ENCODE results near the gene FAM200A. TPM values are rescaled to one million over a fixed set of nuclear protein-coding genes. Genes with fewer than 3 reads are reported as not detected.
"Not testable (repeated sequence)": the region's sequence is repeated elsewhere in the genome, so short reads cannot be mapped to it uniquely, and the experiment has no call there.

The FAM200A gene
- total RNA-seq (2014; rRNA removed; shearing (Covaris generic)): 6.0 and 8.9 TPM in 2 replicates
- 9.7 and 11.4 TPM in 2 replicates for polyA plus RNA-seq (2015; cell fraction: cytosol; rRNA removed)
- polyA plus RNA-seq (2015; cell fraction: nucleus; rRNA removed): 7.5 and 9.5 TPM in 2 replicates

DNA sequence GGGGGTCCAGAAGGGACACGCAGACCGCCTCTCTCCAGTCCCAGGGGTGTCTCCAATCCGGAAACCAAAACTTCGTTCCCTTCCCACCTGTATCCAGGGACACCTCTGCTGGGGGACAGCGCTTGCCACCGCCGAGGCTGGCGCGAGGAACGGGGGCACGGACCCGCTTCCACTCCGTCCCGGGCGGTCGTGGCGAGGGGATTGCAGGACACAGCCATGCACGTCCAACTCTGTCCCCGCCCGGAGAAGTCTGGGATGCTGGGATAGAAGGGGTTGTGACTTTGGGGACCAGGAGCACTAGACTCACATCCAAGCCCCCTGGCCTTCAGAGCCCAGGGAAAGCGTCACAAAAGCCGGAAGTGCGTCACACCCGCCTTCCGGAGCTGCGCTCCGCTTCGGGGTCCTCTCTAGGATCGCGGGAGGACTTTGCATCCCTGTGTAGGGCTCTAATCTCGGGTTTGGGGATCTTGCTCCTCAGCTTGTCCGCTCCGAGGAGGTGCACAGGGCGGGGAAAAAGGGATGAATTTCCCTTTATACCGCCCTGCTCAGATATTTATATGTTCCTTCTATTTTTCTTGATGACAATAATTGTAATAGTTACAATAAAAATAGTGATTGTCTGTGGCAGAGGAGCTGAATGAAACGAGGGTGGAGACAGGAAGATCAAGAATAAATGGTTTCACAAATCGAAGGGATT is at the start of gene FAM200A:
TSS of gene FAM200A (minus strand) at position 348 of the 697 bp plus-strand sequence. CDS start 3,707 bp downstream, outside the sequence.
- peak; percentile 83 for DNase-seq (ENCODE audit: low read depth)

DNA sequence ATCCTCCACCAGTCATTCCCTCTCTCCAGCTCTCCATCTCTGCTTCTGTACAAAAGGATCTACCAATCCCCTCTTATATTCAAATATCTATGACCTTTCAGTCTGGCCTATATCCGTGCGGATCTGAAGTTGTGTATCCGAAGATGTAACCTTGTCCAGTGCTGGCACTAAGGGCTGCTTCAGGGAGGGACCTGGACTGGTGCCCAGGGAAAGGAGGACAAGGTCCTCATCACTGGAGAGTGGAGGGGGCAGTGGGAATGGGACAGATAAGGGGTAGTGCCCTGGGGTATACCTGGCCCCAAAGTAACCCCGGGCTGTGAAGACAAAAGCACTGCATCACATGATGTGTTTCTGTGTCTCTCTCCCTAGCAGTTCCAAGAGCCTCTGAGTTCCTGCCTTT is 47.9 kb upstream of the FAM200A start:
- DNase-seq (ENCODE audit: low read depth): no peak

DNA sequence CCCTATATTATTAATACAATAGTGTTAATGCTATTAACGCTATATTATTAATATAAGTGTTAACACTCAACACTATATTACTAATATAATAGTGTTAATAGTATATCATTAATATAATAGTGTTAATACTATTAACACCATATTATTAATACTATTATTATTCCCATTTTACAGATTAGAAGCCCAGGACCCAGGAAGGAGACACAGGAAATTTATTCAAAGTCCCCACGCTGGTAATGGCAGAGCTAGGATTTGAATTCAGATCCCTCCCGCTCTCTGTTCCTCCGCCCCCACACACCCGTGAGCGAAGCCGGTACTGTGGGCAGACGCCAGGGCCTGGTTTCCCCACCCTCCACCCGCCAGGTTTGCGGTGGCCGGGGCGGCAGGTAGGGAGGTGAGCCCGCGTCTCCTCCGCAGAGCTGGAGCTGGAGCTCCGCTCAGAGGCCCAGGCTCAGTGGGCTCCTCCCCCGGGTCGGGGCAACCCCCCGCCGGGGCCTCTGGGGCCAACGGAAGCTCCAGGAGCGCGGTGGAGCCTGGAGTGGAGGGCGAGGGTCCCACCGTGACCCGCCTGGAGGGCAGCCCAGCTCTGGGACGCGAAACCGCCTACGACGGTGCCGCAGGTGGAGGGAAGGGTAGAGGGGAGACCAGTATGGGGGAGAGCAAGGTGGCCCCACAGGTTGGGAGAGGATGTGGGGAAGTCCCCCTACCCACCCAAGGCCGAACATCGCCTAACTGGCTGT is 46.0 kb upstream of the FAM200A start, which contains the start of gene TMEM225B:
TSS of gene TMEM225B (plus strand) at position 506 of the 740 bp plus-strand sequence. CDS start 6,122 bp downstream, outside the sequence.
- no peak for DNase-seq (ENCODE audit: low read depth)

DNA sequence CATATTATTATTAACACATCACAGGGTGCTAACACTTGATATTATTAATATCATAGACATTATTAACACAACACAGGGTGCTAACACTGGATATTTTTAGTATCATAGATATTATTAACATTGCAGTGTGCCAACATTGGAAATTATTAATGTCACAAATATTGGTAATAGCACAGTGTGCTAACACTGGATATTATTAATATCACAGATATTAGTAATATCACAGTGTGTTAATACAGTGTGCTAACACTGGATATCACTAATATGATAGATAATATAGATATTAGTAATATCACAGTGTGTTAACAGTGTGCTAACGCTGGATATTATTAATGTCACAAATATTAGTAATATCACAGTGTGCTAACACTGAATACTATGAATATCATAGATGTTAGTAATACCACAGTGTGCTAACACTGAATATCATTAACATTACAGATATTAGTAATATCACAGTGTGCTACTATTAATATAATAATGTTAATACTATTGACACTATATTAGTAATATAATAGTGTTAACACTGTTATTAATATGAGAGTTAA is 44.6 kb upstream of the FAM200A start:
- no peak for DNase-seq (ENCODE audit: low read depth)

DNA sequence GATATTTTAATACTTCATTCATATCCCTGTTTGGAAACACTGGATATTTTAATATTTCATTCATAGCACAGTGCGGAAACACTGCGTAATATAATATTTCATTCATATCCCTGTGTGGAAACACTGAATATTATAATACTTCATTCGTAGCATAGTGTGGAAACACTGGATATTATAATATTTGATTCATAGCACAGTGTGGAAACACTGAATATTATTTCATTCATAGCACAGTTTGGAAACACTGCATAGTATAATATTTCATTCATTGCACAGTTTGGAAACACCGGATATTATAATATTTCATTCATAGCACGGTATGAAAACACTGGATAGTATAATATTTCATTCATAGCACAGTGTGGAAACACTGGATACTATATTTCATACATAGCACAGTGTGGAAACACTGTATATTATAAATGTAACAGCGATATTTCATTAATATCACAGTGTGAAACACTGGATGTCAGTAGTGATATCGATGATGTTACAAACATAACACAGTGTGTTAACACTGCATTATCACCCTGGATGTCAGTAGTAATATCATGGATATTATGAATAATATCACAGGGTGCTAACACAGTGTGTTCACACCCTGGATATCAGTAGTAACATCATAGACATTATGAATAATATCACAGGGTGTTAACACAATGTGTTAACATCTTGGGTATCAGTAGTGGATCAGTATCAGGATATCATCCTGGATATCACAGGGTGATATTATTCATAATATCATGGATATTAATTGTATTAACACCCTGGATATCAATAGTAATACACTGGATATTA is 43.2 kb upstream of the FAM200A start:
- DNase-seq (ENCODE audit: low read depth): no peak

DNA sequence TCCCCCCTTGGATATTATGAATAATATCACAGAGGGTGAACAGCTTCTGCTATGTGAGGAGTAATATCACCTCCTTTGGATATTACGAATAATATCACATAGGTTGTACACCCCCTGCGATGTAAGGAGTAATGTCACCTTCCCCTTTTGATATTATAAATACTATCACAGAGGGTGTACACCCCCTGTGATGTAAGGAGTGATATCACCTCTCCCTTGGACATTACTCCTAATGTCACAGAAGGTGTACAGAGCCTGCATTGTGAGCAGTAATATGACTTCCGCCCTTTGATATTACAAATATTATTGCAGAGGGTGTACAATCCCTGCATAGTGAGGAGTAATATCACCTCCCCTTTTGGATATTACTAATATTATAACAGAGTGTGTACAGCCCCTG is 37.0 kb upstream of the FAM200A start:
- no peak for DNase-seq (ENCODE audit: low read depth)

DNA sequence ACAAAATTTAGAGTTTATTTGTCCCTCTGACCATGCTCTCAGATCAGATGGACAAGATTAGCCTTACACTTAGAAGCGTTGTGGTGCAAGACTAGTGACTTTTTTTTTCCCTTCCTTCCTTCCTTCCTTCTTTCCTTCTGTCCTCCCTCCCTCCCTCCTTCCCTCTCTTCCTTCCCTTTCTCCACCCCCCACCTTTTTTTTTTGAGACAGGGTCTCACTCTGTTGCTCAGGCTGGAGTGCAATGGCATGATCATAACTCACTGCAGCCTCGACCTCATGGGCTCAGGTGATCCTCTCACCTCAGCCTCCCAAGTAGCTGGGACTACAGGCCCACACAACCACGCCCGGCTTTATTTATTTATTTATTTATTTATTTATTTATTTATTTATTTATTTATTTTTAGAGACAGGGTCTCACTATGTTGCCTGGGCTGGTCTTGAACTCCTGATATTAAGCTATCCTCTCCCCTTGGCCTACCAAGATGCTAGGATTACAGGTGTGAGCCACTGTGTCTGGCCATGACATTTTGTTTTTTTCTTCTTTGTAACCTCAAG is 28.9 kb upstream of the FAM200A start:
- DNase-seq (ENCODE audit: low read depth): not testable (repeated sequence)

DNA sequence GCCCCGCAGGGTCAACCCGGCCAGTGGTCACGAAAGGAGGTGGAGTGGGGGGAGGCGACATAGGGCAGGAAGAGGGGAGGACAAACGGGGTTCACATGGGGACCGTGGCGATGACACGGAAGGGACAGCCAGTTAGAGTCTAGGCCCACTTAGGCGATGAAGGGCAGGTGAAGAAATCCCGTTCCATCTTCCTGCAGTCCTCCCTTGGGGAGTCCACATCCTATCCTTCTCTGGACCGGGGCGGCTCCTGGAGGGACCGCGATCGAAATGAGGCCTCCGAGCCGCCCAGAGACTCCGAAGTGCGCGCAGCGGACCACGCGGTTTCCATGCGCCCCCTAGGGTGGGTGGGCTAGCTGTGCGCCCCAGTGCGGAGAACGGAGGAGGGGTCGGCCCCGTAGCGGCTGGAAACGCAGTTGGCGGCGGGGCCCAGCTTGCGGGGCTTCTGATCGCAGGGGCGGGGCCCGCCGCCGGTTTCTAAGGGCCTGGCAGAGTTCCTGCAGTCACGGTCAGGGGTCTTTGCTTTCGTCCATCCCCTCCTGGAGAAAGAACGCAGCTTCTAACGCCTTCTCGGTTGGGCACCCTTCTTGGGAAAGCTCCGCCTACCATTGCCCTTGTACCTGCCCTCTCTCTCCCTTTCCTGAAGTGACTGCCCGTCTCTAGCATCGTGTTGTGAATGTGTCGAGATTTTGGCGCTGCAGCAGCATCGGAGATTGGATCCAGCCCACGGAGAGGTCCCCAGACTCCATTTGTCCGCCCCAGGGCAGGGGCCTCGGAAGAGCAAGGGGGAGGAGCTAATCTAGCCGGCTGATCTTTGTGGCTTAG is 28.3 kb upstream of the FAM200A start:
- no peak for DNase-seq (ENCODE audit: low read depth)

DNA sequence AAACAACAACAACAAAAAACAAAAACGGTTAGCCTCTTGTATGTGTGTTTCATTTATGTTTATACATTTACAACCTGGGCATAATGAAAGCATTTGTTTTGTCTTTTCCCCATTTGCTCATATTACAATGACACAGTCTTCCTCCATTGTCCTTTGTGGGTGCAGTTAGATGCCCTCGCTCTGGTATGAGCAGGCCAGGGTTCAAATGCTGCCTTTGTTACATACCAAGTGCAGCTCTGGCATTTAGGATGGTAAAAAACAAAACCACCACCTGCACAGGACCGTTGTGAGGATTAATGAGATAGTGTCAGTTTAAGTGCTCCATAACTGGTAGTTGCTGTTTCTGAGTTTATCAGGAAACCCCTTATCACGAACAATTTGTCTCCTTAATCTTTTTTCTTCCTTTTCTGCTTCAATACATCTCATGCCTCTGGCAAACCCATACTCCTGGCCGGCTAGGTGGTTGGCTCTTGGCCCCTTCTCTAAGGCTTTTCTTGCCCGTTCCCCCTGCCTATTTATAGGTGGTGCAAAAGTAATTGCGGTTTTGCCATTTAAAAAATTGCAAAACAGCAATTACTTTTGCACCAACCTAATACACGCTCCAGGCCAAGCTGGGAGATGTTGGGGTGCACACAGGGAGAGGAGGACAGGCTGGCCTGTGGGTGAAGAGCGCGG is 27.5 kb upstream of the FAM200A start:
- DNase-seq (ENCODE audit: low read depth): no peak

DNA sequence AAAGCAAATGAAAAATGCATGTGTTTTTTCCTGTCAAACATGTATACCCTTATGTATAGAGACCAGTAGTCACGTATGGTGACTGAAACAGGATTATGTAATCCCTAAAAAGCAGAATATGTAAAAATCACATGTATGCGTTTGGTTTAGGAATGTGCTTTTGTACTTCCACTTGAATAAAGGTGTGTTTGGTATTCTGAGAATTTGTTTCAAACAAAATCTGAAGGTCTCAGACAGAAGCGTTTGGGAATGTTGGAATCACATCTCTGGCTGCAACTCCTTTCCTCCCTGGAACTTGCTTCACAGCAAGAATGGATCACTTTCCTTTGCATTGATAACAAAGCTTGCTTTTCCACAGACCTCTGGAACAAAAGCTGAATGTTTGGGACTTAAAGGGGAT is 24.3 kb upstream of the FAM200A start:
- DNase-seq (ENCODE audit: low read depth): no peak

DNA sequence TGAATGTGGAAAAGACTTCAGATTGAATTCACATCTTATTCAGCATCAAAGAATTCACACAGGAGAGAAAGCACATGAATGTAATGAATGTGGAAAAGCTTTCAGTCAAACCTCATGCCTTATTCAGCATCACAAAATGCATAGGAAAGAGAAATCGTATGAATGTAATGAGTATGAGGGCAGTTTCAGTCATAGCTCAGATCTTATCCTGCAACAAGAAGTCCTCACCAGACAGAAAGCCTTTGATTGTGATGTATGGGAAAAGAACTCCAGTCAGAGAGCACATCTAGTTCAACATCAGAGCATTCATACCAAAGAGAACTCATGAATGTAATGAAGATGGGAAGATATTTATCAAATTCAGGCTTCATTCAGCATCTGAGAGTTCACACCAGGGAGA is 21.3 kb upstream of the FAM200A start:
- no peak for DNase-seq (ENCODE audit: low read depth)

DNA sequence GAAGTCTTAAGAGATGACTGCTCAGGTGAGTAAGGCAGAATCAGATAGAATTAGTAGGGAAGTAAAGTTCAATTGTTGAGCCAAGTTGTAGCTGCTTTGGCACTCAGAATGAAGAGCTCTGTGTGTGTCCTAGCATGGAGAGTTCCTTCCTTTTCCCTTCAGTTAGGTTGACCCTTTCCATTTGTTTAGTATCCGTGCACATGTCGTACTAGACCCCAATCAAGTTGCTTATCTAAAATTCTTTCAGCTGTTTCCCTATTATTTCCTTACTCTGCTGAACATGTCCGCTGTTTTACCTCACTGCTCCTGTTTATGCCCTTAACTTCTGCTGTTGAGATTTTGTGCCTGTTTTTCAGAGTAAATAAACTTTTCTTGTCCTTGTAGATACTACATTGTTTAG is 19.9 kb upstream of the FAM200A start:
- DNase-seq (ENCODE audit: low read depth): no peak

DNA sequence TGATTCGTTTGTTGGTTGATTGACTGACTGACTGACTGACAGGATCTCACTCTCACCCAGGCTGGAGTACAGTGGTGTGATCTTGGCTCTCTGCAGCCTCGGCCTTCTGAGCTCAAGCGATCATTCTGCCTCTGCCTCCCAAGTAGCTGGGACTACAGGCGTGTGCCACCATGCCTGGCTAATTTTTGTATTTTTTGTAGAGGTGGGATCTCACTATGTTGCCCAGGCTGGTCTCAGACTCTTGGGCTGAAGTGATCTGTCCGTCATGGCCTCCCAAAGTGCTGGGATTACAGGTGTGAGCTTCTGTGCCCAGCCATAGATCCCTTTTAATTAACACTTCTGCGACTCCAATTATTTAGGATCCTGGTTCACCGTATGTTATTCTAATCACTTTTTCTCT is 16.9 kb upstream of the FAM200A start:
- not testable (repeated sequence) for DNase-seq (ENCODE audit: low read depth)

DNA sequence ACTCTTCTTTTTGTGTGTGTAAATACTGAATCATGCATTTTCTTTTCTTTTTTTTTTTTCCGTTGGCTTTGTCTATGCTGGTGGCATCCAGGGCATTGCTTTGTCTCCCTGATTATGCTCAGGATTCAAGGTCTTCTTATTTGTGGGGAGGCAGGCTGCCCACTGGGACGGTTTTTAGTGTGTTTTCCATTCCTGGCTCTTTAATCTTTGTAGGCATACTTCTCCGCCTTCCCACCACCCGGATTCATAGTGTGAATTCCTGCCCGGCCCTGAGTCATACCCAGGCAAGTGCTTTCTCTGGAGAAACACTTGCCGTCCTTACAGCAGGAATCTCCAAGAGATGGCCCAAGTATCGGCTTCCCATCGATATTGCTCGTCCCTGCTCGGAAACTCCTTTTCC is 11.7 kb upstream of the FAM200A start:
- DNase-seq (ENCODE audit: low read depth): peak; percentile 80

DNA sequence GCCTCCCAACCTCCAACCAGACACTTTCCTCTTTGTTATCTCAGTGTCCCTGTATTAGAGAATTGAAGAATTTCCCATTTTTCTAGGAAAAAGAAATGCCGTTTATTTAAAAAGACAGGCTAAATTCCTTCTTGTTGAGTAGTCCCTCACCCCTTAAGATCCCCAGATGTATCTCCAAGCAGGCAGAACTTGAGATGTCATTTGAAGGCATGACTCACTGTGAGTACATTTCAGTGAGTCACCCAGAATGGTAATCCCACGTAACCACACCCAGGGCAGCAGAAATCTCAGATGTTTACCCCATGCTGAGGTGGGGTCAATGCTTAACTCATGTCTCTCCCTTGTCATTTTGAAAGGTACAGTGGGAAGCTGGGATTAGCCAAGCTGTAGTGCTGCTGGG is 10.9 kb upstream of the FAM200A start:
- DNase-seq (ENCODE audit: low read depth): peak; percentile 98

DNA sequence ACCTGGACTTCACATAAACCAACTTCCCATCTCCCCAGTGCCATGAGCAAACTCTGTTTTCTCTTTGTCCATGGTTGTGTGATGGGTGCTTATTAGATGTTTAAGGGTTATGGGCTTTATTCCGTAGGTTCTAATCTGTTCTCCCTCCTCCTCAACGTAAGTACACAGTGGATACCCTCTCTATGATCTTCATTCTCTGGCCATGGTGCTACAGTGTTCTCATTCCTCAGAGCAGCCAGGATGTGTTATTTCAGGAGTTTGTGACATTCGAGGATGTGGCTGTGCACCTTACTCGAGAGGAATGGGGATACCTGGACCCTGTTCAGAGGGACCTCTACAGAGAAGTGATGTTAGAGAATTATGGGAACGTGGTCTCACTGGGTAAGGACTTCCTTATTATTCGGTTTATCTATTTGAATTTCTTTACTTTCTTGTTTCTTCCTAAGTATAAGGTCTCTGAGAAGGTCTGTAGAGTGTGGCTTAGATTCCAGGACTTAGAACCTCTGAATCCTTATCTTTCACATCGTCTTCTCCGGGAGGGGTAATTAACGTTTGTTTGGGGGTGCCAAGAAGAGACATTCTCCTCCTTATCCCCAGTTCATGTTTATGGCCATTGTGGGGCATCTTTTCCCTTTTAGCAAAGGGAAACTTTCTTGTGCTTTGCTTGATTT is 10.3 kb upstream of the FAM200A start:
- no peak for DNase-seq (ENCODE audit: low read depth)

DNA sequence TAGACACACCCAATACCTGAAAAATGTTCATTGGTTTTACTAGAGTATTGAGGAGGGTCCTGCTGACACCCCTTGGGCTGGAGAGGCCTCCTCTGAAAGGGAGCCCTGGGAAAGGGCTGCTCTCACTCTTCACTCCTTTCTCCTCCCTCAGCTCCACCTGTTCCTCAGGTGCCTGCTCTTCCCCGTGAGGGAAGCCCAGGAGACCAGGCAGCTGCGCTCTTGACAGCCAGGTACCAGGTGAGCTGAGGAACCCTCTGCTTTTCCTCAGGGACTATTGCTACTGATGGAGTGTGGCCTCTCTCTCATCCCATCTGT is 9.8 kb upstream of the FAM200A start:
- no peak for DNase-seq (ENCODE audit: low read depth)

DNA sequence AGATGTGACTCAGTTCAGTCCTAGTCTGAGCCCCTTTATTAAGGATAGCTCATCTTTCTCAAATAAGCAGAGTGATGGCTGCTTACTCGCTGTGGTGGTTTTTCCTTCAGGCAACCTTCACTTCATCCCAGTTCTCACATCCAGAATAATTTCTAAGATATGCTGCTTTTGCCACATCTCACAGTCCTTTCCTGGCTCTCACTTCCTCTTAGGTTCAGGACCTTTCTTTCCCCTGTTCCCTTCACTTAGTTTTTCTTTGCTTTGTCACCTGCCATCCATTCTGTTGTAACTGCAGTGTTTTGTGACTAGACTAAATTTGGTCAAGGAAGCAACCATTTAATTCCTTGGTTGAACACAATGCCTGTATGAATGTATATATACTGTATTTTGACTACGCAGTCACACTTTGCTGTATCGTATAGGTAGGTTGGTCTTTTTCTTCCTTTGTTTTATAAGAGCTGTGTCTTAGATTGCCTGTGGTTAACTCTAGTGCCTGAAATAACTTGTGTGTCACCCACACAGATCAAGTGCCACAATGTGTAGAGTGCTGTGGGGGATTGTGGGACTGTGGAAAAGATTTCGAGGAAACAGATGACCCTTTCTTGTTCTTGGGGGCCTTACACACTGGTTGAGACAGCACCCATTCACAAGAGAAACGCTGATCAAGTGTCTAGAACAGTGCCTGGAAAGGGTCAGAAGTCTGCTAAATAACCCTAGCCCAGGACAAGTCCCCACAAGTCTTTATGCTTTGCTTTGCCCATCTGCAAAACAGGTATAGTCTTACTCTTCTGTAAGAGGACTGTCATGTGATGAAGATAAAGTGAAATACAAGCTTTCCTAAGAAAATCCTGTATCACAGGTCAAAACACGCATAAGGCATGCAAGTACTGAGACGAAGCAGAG is 9.2 kb upstream of the FAM200A start:
- DNase-seq (ENCODE audit: low read depth): no peak

All from HT1080 (cell line).